Cardiac atrium fibroblast (primary cell): ENCODE measurements around the gene LMBR1L. TPM values are rescaled to one million over a fixed set of nuclear protein-coding genes. Genes with fewer than 3 reads are reported as not detected.

ENCODE experiments used
- total RNA-seq: library from RNA; depleted of rRNA; stranded (reverse); fragments of >200 nt; gene quantifications from 2 replicates; pipeline ENCODE4 v1.2.3, GENCODE V29; 2015

LMBR1L gene
- total RNA-seq, result 45.7 and 63.5 TPM in 2 replicates

GRCh38 chr12:49110464-49111155 is at the start of gene LMBR1L:
TSS of gene LMBR1L (minus strand) at chr12:49110847. CDS start at chr12:49110555, 292 bp downstream.

GRCh38 chr12:49131051-49131893 is 20.6 kb upstream of the LMBR1L start, which contains the start of gene TUBA1B:
TSS of gene TUBA1B (minus strand) at chr12:49131395. CDS start at chr12:49131300, 95 bp downstream.

GRCh38 chr12:49094160-49094974 is 16.3 kb downstream of the LMBR1L start, which contains the start of gene DHH:
TSS of gene DHH (minus strand) at chr12:49094801. CDS start at chr12:49094512, 289 bp downstream.

GRCh38 chr12:49069507-49070346 is 40.9 kb downstream of the LMBR1L start, which contains the start of gene RHEBL1:
TSS of gene RHEBL1 (minus strand) at chr12:49069979. CDS start at chr12:49069785, 194 bp downstream.

GRCh38 chr12:49060237-49061156 is 50.1 kb downstream of the LMBR1L start, which contains the start of gene KMT2D:
TSS of gene KMT2D (minus strand) at chr12:49060794. CDS start at chr12:49055324, 5,470 bp downstream.

Other genes starting within 250 kb of the LMBR1L start
- gene RND1, start 245.0 kb downstream of the LMBR1L start, total RNA-seq, result 0.18 TPM in 1 of 2 replicates, not detected in the other
- gene FKBP11, start 185.4 kb downstream of the LMBR1L start, total RNA-seq, result 57.0 and 72.1 TPM in 2 replicates
- gene ARF3, start 153.4 kb downstream of the LMBR1L start, total RNA-seq, result 72.0 and 83.8 TPM in 2 replicates
- gene WNT10B, start 139.1 kb downstream of the LMBR1L start, total RNA-seq, result 0.18 TPM in 1 of 2 replicates, not detected in the other
- gene WNT1, start 132.5 kb downstream of the LMBR1L start, total RNA-seq, result not detected in 2 replicates
- 0.32 TPM in 1 of 2 replicates, not detected in the other for gene DDN, start 111.5 kb downstream of the LMBR1L start, total RNA-seq
- 56.9 and 62.5 TPM in 2 replicates for gene PRKAG1, start 92.1 kb downstream of the LMBR1L start, total RNA-seq
- 21.1 and 23.6 TPM in 2 replicates for gene KMT2D, start 50.1 kb downstream of the LMBR1L start, total RNA-seq
- gene RHEBL1, start 40.9 kb downstream of the LMBR1L start, total RNA-seq, result not detected in 2 replicates
- gene DHH, start 16.0 kb downstream of the LMBR1L start, total RNA-seq, result not detected in 2 replicates
- gene TUBA1B, start 20.5 kb upstream of the LMBR1L start, total RNA-seq, result 1,105 and 1,347 TPM in 2 replicates
- gene TUBA1A, start 78.2 kb upstream of the LMBR1L start, total RNA-seq, result 328 and 443 TPM in 2 replicates
- gene TUBA1C, start 154.2 kb upstream of the LMBR1L start, total RNA-seq, result 449 and 490 TPM in 2 replicates
- gene PRPH, start 184.3 kb upstream of the LMBR1L start, total RNA-seq, result 1.3 TPM in 1 of 2 replicates, not detected in the other
- gene TROAP, start 212.4 kb upstream of the LMBR1L start, total RNA-seq, result 4.1 and 7.6 TPM in 2 replicates
- not detected in 2 replicates for gene C1QL4, start 226.3 kb upstream of the LMBR1L start, total RNA-seq
- 0.72 and 1.5 TPM in 2 replicates for gene DNAJC22, start 236.0 kb upstream of the LMBR1L start, total RNA-seq